Lung microvascular endothelial cell (primary cell): Measurements from ENCODE around the gene PYDC1. TPM values are rescaled to one million over a fixed set of nuclear protein-coding genes. Genes with fewer than 3 reads are reported as not detected.
"Not testable (repeated sequence)": the region's sequence is repeated elsewhere in the genome, so short reads cannot be mapped to it uniquely, and the experiment has no call there.

Experiments
- DNase-seq, 2 donors: peaks; one replicate each; pipeline versions ENCODE4 v3.0.0 to v3.0.0-alpha.2; 2010; ENCODE audit warnings: low read depth in 2 of 2
- total RNA-seq: library from RNA; depleted of rRNA; stranded (reverse); fragments of >200 nt; gene quantifications from 2 replicates; pipeline ENCODE4 v1.2.1, GENCODE V29; 2014

The PYDC1 gene
- total RNA-seq, 1 donor from 2014 or later, result not detected

- peak; percentile 93 to 96 for DNase-seq
These were observed 37.0 kb downstream of the PYDC1 start, which contains the start of gene FUS for GRCh38 chr16:31179747-31180459. FUS (plus strand) TSS chr16:31180139; CDS start chr16:31180215, 76 bp downstream.

- DNase-seq, result no peak
These were observed 37.7 kb downstream of the PYDC1 start for GRCh38 chr16:31179219-31179746.

GRCh38 chr16:31177136-31177535, 39.8 kb downstream of the PYDC1 start:
- DNase-seq, result no peak

- DNase-seq, result not testable (repeated sequence)
These were observed 46.9 kb downstream of the PYDC1 start for GRCh38 chr16:31170048-31170447.

- DNase-seq, result no peak
These were observed 48.1 kb downstream of the PYDC1 start for GRCh38 chr16:31168848-31169247.

- no peak for DNase-seq
These were observed 49.6 kb downstream of the PYDC1 start for GRCh38 chr16:31167315-31167714.

Other genes starting within 250 kb of the PYDC1 start
- 13.3 and 26.0 TPM in 2 replicates for gene HSD3B7, start 231.9 kb downstream of the PYDC1 start, total RNA-seq
- under 0.01 and 0.40 TPM in 2 replicates for gene STX1B, start 206.5 kb downstream of the PYDC1 start, total RNA-seq
- 17.7 and 27.0 TPM in 2 replicates for gene STX4, start 183.6 kb downstream of the PYDC1 start, total RNA-seq
- 5.0 and 6.0 TPM in 2 replicates for gene ZNF668, start 142.9 kb downstream of the PYDC1 start, total RNA-seq
- gene ZNF646, start 142.7 kb downstream of the PYDC1 start, total RNA-seq, result 7.0 and 12.7 TPM in 2 replicates
- 0.40 and 0.44 TPM in 2 replicates for gene PRSS53, start 128.2 kb downstream of the PYDC1 start, total RNA-seq
- gene VKORC1, start 122.3 kb downstream of the PYDC1 start, total RNA-seq, result 54.7 and 71.8 TPM in 2 replicates
- gene BCKDK, start 108.7 kb downstream of the PYDC1 start, total RNA-seq, result 10.0 and 12.3 TPM in 2 replicates
- 24.2 and 35.3 TPM in 2 replicates for gene KAT8, start 99.5 kb downstream of the PYDC1 start, total RNA-seq
- gene PRSS8, start 81.4 kb downstream of the PYDC1 start, total RNA-seq, result not detected in 2 replicates
- 0.22 and 0.99 TPM in 2 replicates for gene PRSS36, start 67.1 kb downstream of the PYDC1 start, total RNA-seq
- 26.8 and 29.6 TPM in 2 replicates for gene FUS, start 37.0 kb downstream of the PYDC1 start, total RNA-seq
- 48.8 and 54.5 TPM in 2 replicates for gene PYCARD, start 14.4 kb downstream of the PYDC1 start, total RNA-seq
- gene TRIM72, start 3.0 kb downstream of the PYDC1 start, total RNA-seq, result not detected in 2 replicates
- gene ITGAM, start 42.8 kb upstream of the PYDC1 start, total RNA-seq, result under 0.01 TPM in 1 of 2 replicates, not detected in the other
- under 0.01 and 0.87 TPM in 2 replicates for gene ITGAX, start 138.0 kb upstream of the PYDC1 start, total RNA-seq
- gene ITGAD, start 176.2 kb upstream of the PYDC1 start, total RNA-seq, result not detected in 2 replicates
- gene COX6A2, start 211.2 kb upstream of the PYDC1 start, total RNA-seq, result not detected in 2 replicates
- gene ZNF843, start 225.7 kb upstream of the PYDC1 start, total RNA-seq, result under 0.01 and 0.20 TPM in 2 replicates
- 8.7 and 17.3 TPM in 2 replicates for gene ARMC5, start 242.4 kb upstream of the PYDC1 start, total RNA-seq